PC-9 (cell line): ENCODE measurements around the gene CXCL17.

ENCODE experiments used
- EZH2 ChIP-seq: fragments of 200-600 bp; sonication (generic); IDR thresholded peaks from 2 replicates; pipeline ENCODE4 v1.8.0; 2017; ENCODE audit warnings: antibody characterized with exemption, low read depth
- TF ChIP-seq, protein P1 (sequence below): fragments of 200-600 bp; sonication (generic); conservative IDR thresholded peaks from 2 replicates; pipeline ENCODE4 v1.6.1; 2017; ENCODE audit warnings: mixed run types, antibody characterized with exemption, mild to moderate bottlenecking, moderate library complexity

- TF ChIP-seq, protein P1, sequence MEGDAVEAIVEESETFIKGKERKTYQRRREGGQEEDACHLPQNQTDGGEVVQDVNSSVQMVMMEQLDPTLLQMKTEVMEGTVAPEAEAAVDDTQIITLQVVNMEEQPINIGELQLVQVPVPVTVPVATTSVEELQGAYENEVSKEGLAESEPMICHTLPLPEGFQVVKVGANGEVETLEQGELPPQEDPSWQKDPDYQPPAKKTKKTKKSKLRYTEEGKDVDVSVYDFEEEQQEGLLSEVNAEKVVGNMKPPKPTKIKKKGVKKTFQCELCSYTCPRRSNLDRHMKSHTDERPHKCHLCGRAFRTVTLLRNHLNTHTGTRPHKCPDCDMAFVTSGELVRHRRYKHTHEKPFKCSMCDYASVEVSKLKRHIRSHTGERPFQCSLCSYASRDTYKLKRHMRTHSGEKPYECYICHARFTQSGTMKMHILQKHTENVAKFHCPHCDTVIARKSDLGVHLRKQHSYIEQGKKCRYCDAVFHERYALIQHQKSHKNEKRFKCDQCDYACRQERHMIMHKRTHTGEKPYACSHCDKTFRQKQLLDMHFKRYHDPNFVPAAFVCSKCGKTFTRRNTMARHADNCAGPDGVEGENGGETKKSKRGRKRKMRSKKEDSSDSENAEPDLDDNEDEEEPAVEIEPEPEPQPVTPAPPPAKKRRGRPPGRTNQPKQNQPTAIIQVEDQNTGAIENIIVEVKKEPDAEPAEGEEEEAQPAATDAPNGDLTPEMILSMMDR = no peak
- no peak for TF ChIP-seq EZH2
Measured at GRCh38 chr19:42412661-42413076, 30.1 kb downstream of the CXCL17 start.
